ENCODE results near the gene S100A14.
A peak's percentile ranks its signal among the peaks of the same experiment; 100 is the strongest.

S100A14 gene

GRCh38 chr1:153624965-153625611, 9.0 kb upstream of the S100A14 start:
- no peak for FAIRE-seq

GRCh38 chr1:153623101-153623500, 7.0 kb upstream of the S100A14 start:
- DNase-seq (ENCODE audit: insufficient read length, low spot score), result no peak
- no peak for TF ChIP-seq SPI1 (IDR thresholded peaks at IDR 0.05; ENCODE audit: low read depth, low read length)
- TF ChIP-seq POU2F2 (IDR thresholded peaks at IDR 0.05; ENCODE audit: low read depth, low read length), result no peak
- no peak for TF ChIP-seq POLR2A (IDR thresholded peaks at IDR 0.05; ENCODE audit: low read depth, low read length)
- TF ChIP-seq TAF1 (IDR thresholded peaks at IDR 0.05; ENCODE audit: low read depth, low read length), result no peak
- no peak for TF ChIP-seq POLR2AphosphoS5 (IDR thresholded peaks at IDR 0.05; ENCODE audit: low read depth, low read length)
- no peak for TF ChIP-seq PAX5 (IDR thresholded peaks at IDR 0.05; ENCODE audit: insufficient read depth, low read length, severe bottlenecking)
- FAIRE-seq, result no peak

More at GRCh38 chr1:153624965-153625611, 9.0 kb upstream of the S100A14 start:
- DNase-seq (ENCODE audit: insufficient read length, low spot score), result no peak
- TF ChIP-seq POLR2AphosphoS5 (IDR thresholded peaks at IDR 0.05; ENCODE audit: low read depth, low read length) (no peak), PAX5 (IDR thresholded peaks at IDR 0.05; ENCODE audit: insufficient read depth, low read length, severe bottlenecking) (no peak), SPI1 (IDR thresholded peaks at IDR 0.05; ENCODE audit: low read depth, low read length) (no peak), POU2F2 (IDR thresholded peaks at IDR 0.05; ENCODE audit: low read depth, low read length) (no peak), TAF1 (IDR thresholded peaks at IDR 0.05; ENCODE audit: low read depth, low read length) (no peak), POLR2A (IDR thresholded peaks at IDR 0.05; ENCODE audit: low read depth, low read length) (no peak)

GRCh38 chr1:153619171-153619570, 3.0 kb upstream of the S100A14 start:
- TF ChIP-seq POLR2AphosphoS5 (IDR thresholded peaks at IDR 0.05; ENCODE audit: low read depth, low read length) (no peak), SPI1 (IDR thresholded peaks at IDR 0.05; ENCODE audit: low read depth, low read length) (no peak), PAX5 (IDR thresholded peaks at IDR 0.05; ENCODE audit: insufficient read depth, low read length, severe bottlenecking) (no peak), POU2F2 (IDR thresholded peaks at IDR 0.05; ENCODE audit: low read depth, low read length) (no peak), TAF1 (IDR thresholded peaks at IDR 0.05; ENCODE audit: low read depth, low read length) (no peak), POLR2A (IDR thresholded peaks at IDR 0.05; ENCODE audit: low read depth, low read length) (no peak)

GRCh38 chr1:153617663-153618062, 1.5 kb upstream of the S100A14 start:
- FAIRE-seq (peak; percentile 31), DNase-seq (ENCODE audit: insufficient read length, low spot score) (no peak)
- no peak for TF ChIP-seq POU2F2 (IDR thresholded peaks at IDR 0.05; ENCODE audit: low read depth, low read length)
- TF ChIP-seq TAF1 (IDR thresholded peaks at IDR 0.05; ENCODE audit: low read depth, low read length), result no peak
- TF ChIP-seq SPI1 (IDR thresholded peaks at IDR 0.05; ENCODE audit: low read depth, low read length), result no peak
- no peak for TF ChIP-seq POLR2AphosphoS5 (IDR thresholded peaks at IDR 0.05; ENCODE audit: low read depth, low read length)
- no peak for TF ChIP-seq POLR2A (IDR thresholded peaks at IDR 0.05; ENCODE audit: low read depth, low read length)

More at GRCh38 chr1:153619171-153619570, 3.0 kb upstream of the S100A14 start:
- FAIRE-seq (no peak), DNase-seq (ENCODE audit: insufficient read length, low spot score) (no peak)

- no peak for FAIRE-seq
- DNase-seq (ENCODE audit: insufficient read length, low spot score), result no peak
- no peak for TF ChIP-seq POLR2A (IDR thresholded peaks at IDR 0.05; ENCODE audit: low read depth, low read length)
- no peak for TF ChIP-seq SPI1 (IDR thresholded peaks at IDR 0.05; ENCODE audit: low read depth, low read length)
- no peak for TF ChIP-seq PAX5 (IDR thresholded peaks at IDR 0.05; ENCODE audit: insufficient read depth, low read length, severe bottlenecking)
- TF ChIP-seq TAF1 (IDR thresholded peaks at IDR 0.05; ENCODE audit: low read depth, low read length), result no peak
- no peak for TF ChIP-seq POU2F2 (IDR thresholded peaks at IDR 0.05; ENCODE audit: low read depth, low read length)
Measured at GRCh38 chr1:153616917-153617311, 789 bp upstream of the S100A14 start.

- no peak for TF ChIP-seq SPI1 (IDR thresholded peaks at IDR 0.05; ENCODE audit: low read depth, low read length)
- no peak for TF ChIP-seq POU2F2 (IDR thresholded peaks at IDR 0.05; ENCODE audit: low read depth, low read length)
- TF ChIP-seq POLR2AphosphoS5 (IDR thresholded peaks at IDR 0.05; ENCODE audit: low read depth, low read length), result no peak
- no peak for TF ChIP-seq PAX5 (IDR thresholded peaks at IDR 0.05; ENCODE audit: insufficient read depth, low read length, severe bottlenecking)
- TF ChIP-seq POLR2A (IDR thresholded peaks at IDR 0.05; ENCODE audit: low read depth, low read length), result no peak
- TF ChIP-seq TAF1 (IDR thresholded peaks at IDR 0.05; ENCODE audit: low read depth, low read length), result no peak
- no peak for DNase-seq (ENCODE audit: insufficient read length, low spot score)
- FAIRE-seq, result no peak
Measured at GRCh38 chr1:153615406-153615805, 719 bp downstream of the S100A14 start.

- TF ChIP-seq POLR2A (IDR thresholded peaks at IDR 0.05; ENCODE audit: low read depth, low read length) (no peak), TAF1 (IDR thresholded peaks at IDR 0.05; ENCODE audit: low read depth, low read length) (no peak), POU2F2 (IDR thresholded peaks at IDR 0.05; ENCODE audit: low read depth, low read length) (no peak), PAX5 (IDR thresholded peaks at IDR 0.05; ENCODE audit: insufficient read depth, low read length, severe bottlenecking) (no peak), SPI1 (IDR thresholded peaks at IDR 0.05; ENCODE audit: low read depth, low read length) (no peak), POLR2AphosphoS5 (IDR thresholded peaks at IDR 0.05; ENCODE audit: low read depth, low read length) (no peak)
- DNase-seq (ENCODE audit: insufficient read length, low spot score), result no peak
- FAIRE-seq, result no peak
Measured at GRCh38 chr1:153614906-153615305, 1.2 kb downstream of the S100A14 start.

- TF ChIP-seq PAX5 (IDR thresholded peaks at IDR 0.05; ENCODE audit: insufficient read depth, low read length, severe bottlenecking), result no peak
- TF ChIP-seq POLR2A (IDR thresholded peaks at IDR 0.05; ENCODE audit: low read depth, low read length), result no peak
- no peak for TF ChIP-seq SPI1 (IDR thresholded peaks at IDR 0.05; ENCODE audit: low read depth, low read length)
- TF ChIP-seq POU2F2 (IDR thresholded peaks at IDR 0.05; ENCODE audit: low read depth, low read length), result no peak
- TF ChIP-seq POLR2AphosphoS5 (IDR thresholded peaks at IDR 0.05; ENCODE audit: low read depth, low read length), result no peak
- no peak for TF ChIP-seq TAF1 (IDR thresholded peaks at IDR 0.05; ENCODE audit: low read depth, low read length)
- DNase-seq (ENCODE audit: insufficient read length, low spot score), result no peak
- no peak for FAIRE-seq
Measured at GRCh38 chr1:153614189-153614900, 1.8 kb downstream of the S100A14 start.

GRCh38 chr1:153613406-153613805, 2.7 kb downstream of the S100A14 start:
- FAIRE-seq, result no peak
- TF ChIP-seq POU2F2 (IDR thresholded peaks at IDR 0.05; ENCODE audit: low read depth, low read length) (no peak), POLR2A (IDR thresholded peaks at IDR 0.05; ENCODE audit: low read depth, low read length) (no peak), TAF1 (IDR thresholded peaks at IDR 0.05; ENCODE audit: low read depth, low read length) (no peak), POLR2AphosphoS5 (IDR thresholded peaks at IDR 0.05; ENCODE audit: low read depth, low read length) (no peak), PAX5 (IDR thresholded peaks at IDR 0.05; ENCODE audit: insufficient read depth, low read length, severe bottlenecking) (no peak), SPI1 (IDR thresholded peaks at IDR 0.05; ENCODE audit: low read depth, low read length) (no peak)
- no peak for DNase-seq (ENCODE audit: insufficient read length, low spot score)

Data from GM12891 (cell line).